Activated naive CD4-positive, alpha-beta T cell treated with anti-CD3 and anti-CD28 coated beads, Interleukin-2, amount 50 U/mL, for 72 hours (primary cell): ENCODE results near the gene BCL2L12. TPM values are rescaled to one million over a fixed set of nuclear protein-coding genes. Genes with fewer than 3 reads are reported as not detected.

Experiments used
- ATAC-seq, 2 donors: fragments of 150-1000 bp; cut with Tn5 transposase; 2 replicates each; pipeline ENCODE4 v1.10.0; 2021; ENCODE audit warnings: mild to moderate bottlenecking in 2 of 2, moderate library complexity in 2 of 2
- DNase-seq, 2 donors: peaks; one replicate each; pipeline ENCODE4 v3.0.0; 2021 to 2022; ENCODE audit warnings: low spot score in 2 of 2
- H3K27ac Mint-ChIP-seq, 2 donors: one replicate each; pipeline ENCODE4 v1.8.0; 2022; ENCODE audit warnings: mild to moderate bottlenecking in 2 of 2, mixed read lengths in 2 of 2
- H3K36me3 Mint-ChIP-seq, 2 donors: one replicate each; pipeline ENCODE4 v1.8.0; 2022; ENCODE audit warnings: mixed read lengths in 2 of 2
- H3K9me3 Mint-ChIP-seq, 2 donors: one replicate each; pipeline ENCODE4 v1.8.0; 2022; ENCODE audit warnings: mixed read lengths in 2 of 2
- total RNA-seq, 2 donors: library from RNA; stranded (reverse); gene quantifications; one replicate each; pipeline ENCODE4 v1.2.3, GENCODE V29; 2022

The BCL2L12 gene
- total RNA-seq, 2 donors from 2014 or later = 69.6 to 93.4 TPM

- Mint-ChIP-seq H3K9me3 (no peaks in the 10 kb centered on the region), H3K27ac (no peak overlapping the region), H3K36me3 (peaks cover 9 to 15% of the 10 kb centered on the region in 2 donors)
- no peak for DNase-seq
- ATAC-seq = no peak
Observed at GRCh38 chr19:49686503-49687088, 20.9 kb downstream of the BCL2L12 start.

- ATAC-seq (no peak), DNase-seq (no peak)
- Mint-ChIP-seq H3K36me3 (peaks cover 9 to 15% of the 10 kb centered on the region in 2 donors), H3K27ac (peak overlapping the region in 1 of 2 donors; percentile 65), H3K9me3 (no peaks in the 10 kb centered on the region)
Observed at GRCh38 chr19:49687150-49687549, 21.4 kb downstream of the BCL2L12 start.

GRCh38 chr19:49687566-49688316, 22.0 kb downstream of the BCL2L12 start:
- peaks cover 9 to 15% of the 10 kb centered on the region in 2 donors for H3K36me3 Mint-ChIP-seq
- DNase-seq = no peak
- no peaks in the 10 kb centered on the region for H3K9me3 Mint-ChIP-seq
- no peak overlapping the region for H3K27ac Mint-ChIP-seq
- no peak for ATAC-seq

GRCh38 chr19:49688531-49689132, 22.9 kb downstream of the BCL2L12 start:
- Mint-ChIP-seq H3K9me3 (no peaks in the 10 kb centered on the region), H3K27ac (peak overlapping the region; percentile 15 to 95), H3K36me3 (peaks cover 9 to 15% of the 10 kb centered on the region in 2 donors)
- no peak for DNase-seq
- no peak for ATAC-seq

GRCh38 chr19:49689133-49690078, 23.7 kb downstream of the BCL2L12 start, which contains the start of gene ADM5:
ADM5 (plus strand) TSS chr19:49689594; CDS start chr19:49689838, 244 bp downstream.
- Mint-ChIP-seq H3K27ac (peak within 1 kb of the TSS; percentile 36 to 95), H3K9me3 (no peaks in the 10 kb centered on the region), H3K36me3 (peaks cover 9% of the 10 kb centered on the region in 2 donors)
- DNase-seq = peak in 1 of 2 donors; percentile 59
- peak; percentile 41 to 51 for ATAC-seq

GRCh38 chr19:49690079-49690655, 24.4 kb downstream of the BCL2L12 start:
- peak in 1 of 2 donors; percentile 10 for ATAC-seq
- H3K9me3 Mint-ChIP-seq = no peaks in the 10 kb centered on the region
- DNase-seq = no peak
- peak overlapping the region in 1 of 2 donors; percentile 36 for H3K27ac Mint-ChIP-seq
- peaks cover 7% of the 10 kb centered on the region in 2 donors for H3K36me3 Mint-ChIP-seq

- DNase-seq = peak in 1 of 2 donors; percentile 64
- H3K27ac Mint-ChIP-seq = peak within 1 kb of the TSS; percentile 36 to 79
- H3K36me3 Mint-ChIP-seq = peaks cover under 1 to 2% of the 10 kb centered on the region in 2 donors
- no peaks in the 10 kb centered on the region for H3K9me3 Mint-ChIP-seq
- ATAC-seq = peak; percentile 55 to 60
Observed at GRCh38 chr19:49690656-49691242, 25.0 kb downstream of the BCL2L12 start, which contains the start of gene CPT1C. CPT1C (plus strand) TSS chr19:49691116; CDS start chr19:49692253, 1,137 bp downstream.

- Mint-ChIP-seq H3K36me3 (no peaks in the 10 kb centered on the region), H3K27ac (peak overlapping the region; percentile 36 to 79), H3K9me3 (no peaks in the 10 kb centered on the region)
- peak; percentile 27 to 31 for ATAC-seq
- DNase-seq = no peak
Observed at GRCh38 chr19:49691243-49692146, 25.8 kb downstream of the BCL2L12 start.

- Mint-ChIP-seq H3K27ac (no peak overlapping the region), H3K36me3 (no peaks in the 10 kb centered on the region), H3K9me3 (no peaks in the 10 kb centered on the region)
- no peak for ATAC-seq
- no peak for DNase-seq
Observed at GRCh38 chr19:49692147-49692506, 26.4 kb downstream of the BCL2L12 start.

- no peak for DNase-seq
- H3K27ac Mint-ChIP-seq = no peak overlapping the region
Observed at GRCh38 chr19:49696115-49696514, 30.4 kb downstream of the BCL2L12 start.

GRCh38 chr19:49696865-49697264, 31.1 kb downstream of the BCL2L12 start:
- Mint-ChIP-seq H3K36me3 (no peaks in the 10 kb centered on the region), H3K9me3 (no peaks in the 10 kb centered on the region), H3K27ac (no peak overlapping the region)
- ATAC-seq (no peak), DNase-seq (no peak)

More at GRCh38 chr19:49696115-49696514, 30.4 kb downstream of the BCL2L12 start:
- Mint-ChIP-seq H3K9me3 (no peaks in the 10 kb centered on the region), H3K36me3 (no peaks in the 10 kb centered on the region)
- no peak for ATAC-seq

- H3K36me3 Mint-ChIP-seq = no peaks in the 10 kb centered on the region
- H3K27ac Mint-ChIP-seq = no peak overlapping the region
- DNase-seq (no peak), ATAC-seq (no peak)
- H3K9me3 Mint-ChIP-seq = no peaks in the 10 kb centered on the region
Observed at GRCh38 chr19:49699364-49699763, 33.6 kb downstream of the BCL2L12 start.

- Mint-ChIP-seq H3K36me3 (no peaks in the 10 kb centered on the region), H3K9me3 (no peaks in the 10 kb centered on the region), H3K27ac (no peak overlapping the region)
- peak; percentile 49 to 64 for ATAC-seq
- no peak for DNase-seq
Observed at GRCh38 chr19:49700563-49700962, 34.8 kb downstream of the BCL2L12 start.

- peak; percentile 50 to 57 for ATAC-seq
- no peaks in the 10 kb centered on the region for H3K36me3 Mint-ChIP-seq
Observed at GRCh38 chr19:49701271-49701786, 35.6 kb downstream of the BCL2L12 start.

More at GRCh38 chr19:49701271-49701786, 35.6 kb downstream of the BCL2L12 start:
- DNase-seq = no peak
- Mint-ChIP-seq H3K9me3 (no peaks in the 10 kb centered on the region), H3K27ac (no peak overlapping the region)
